Mucosa of descending colon (tissue), 3 donors: ENCODE data around the gene MYBL2. TPM values are rescaled to one million over a fixed set of nuclear protein-coding genes. Genes with fewer than 3 reads are reported as not detected.

Experiments used
- total RNA-seq, 3 donors: library from RNA; stranded (reverse); fragmentation: NEBNext Ultra II Directional in 2 of 3; extraction: Animal tissue kit (Norgen Biotek cat#: 25700) in 2 of 3; gene quantifications; one replicate each; pipeline versions ENCODE4 v1.2.1 to v1.2.4, GENCODE V29; 2021 to 2023
- donor health status: DM: no; HTN: no; CAD: no; lungs with moderate emphysema.
- donor health status: DM: no; HTN: no; CAD: no.
- donor health status: DM: no; HTN: yes; CAD: no.

Gene MYBL2
- total RNA-seq, 3 donors from 2014 or later, result 1.9 to 19.5 (median 5.1) TPM

Other genes starting within 250 kb of the MYBL2 start
- 100 to 1,000 TPM; 106 to 145 (median 108) TPM for gene SRSF6, start 209.2 kb upstream of the MYBL2 start, total RNA-seq
- gene L3MBTL1, start 159.4 kb upstream of the MYBL2 start, total RNA-seq, result 10 to 100 TPM in 2 of 3 donors, 1 to 10 TPM in 1; 6.4 to 13.1 (median 10.7) TPM
- gene SGK2, start 108.1 kb upstream of the MYBL2 start, total RNA-seq, result 100 to 1,000 TPM in 2 of 3 donors, 10 to 100 TPM in 1; 60.4 to 207 (median 125) TPM
- gene IFT52, start 76.2 kb upstream of the MYBL2 start, total RNA-seq, result 10 to 100 TPM; 19.5 to 24.1 (median 22.8) TPM
- not detected for gene GTSF1L, start 59.9 kb downstream of the MYBL2 start, total RNA-seq
- gene TOX2, start 247.7 kb downstream of the MYBL2 start, total RNA-seq, result 1 to 10 TPM; 2.9 to 6.1 (median 5.5) TPM